ENCODE results near the gene VPS9D1. TPM values are rescaled to one million over a fixed set of nuclear protein-coding genes. Genes with fewer than 3 reads are reported as not detected.

Gene VPS9D1
- total and polyA plus RNA-seq, 10 of the 15 experiments (the other 5 are each of a cell fraction or from before 2014, with no cell fraction given) = 0.65 to 4.2 (median 1.1) TPM

GRCh38 chr16:89722392-89723278, 1.9 kb upstream of the VPS9D1 start (continued):
- TF ChIP-seq E2F8 (IDR thresholded peaks at IDR 0.05; ENCODE audit: low read depth, partially characterized antibody) (no peak), PBX3 (IDR thresholded peaks at IDR 0.05; ENCODE audit: insufficient replicate concordance, low read depth, low read length) (peak; percentile 37)

- ChIA-PET CTCF (no interaction called here), RAD21 (ENCODE audit: unreplicated experiment) (no interaction called here), POLR2A (no interaction called here), SMC1A (ENCODE audit: uncharacterized antibody, unreplicated experiment) (interaction anchor here (1.1 kb wide), 1 partner anchor 43 kb away, joined by 3 read pairs; no protein-coding TSS in a partner anchor)
- peak overlapping the region; percentile 75 for H3K9ac ChIP-seq (ENCODE audit: control insufficient read depth, insufficient read depth, low read length)
- peak overlapping the region; percentile 97 for H3K4me2 ChIP-seq (ENCODE audit: control insufficient read depth, insufficient read depth)
- ATAC-seq (peak; percentile 63), FAIRE-seq (no peak), DNase-seq (ENCODE audit: low read depth, low spot score) (no peak)
- peak overlapping the region; percentile 15; the same call in 1 of the 2 replicates for H2AFZ ChIP-seq (ENCODE audit: control insufficient read depth, low read depth, low read length)
- peak overlapping the region; percentile 55 for H3K27ac ChIP-seq (ENCODE audit: control insufficient read depth, insufficient read depth)
- H3K9me3 ChIP-seq (replicated peaks; ENCODE audit: control insufficient read depth, insufficient read depth, low read length) = no peaks in the 10 kb centered on the region
- H3K36me3 ChIP-seq (ENCODE audit: control insufficient read depth in 2 of 2, insufficient read depth in 2 of 2, low read length in 1 of 2) = peaks cover 7 to 11% of the 10 kb centered on the region in 2 experiments; a peak in 3 of 4 replicates
- peaks cover 31% of the 10 kb centered on the region for H3K4me1 ChIP-seq (ENCODE audit: control insufficient read depth, insufficient read depth, low read length)
- 1% methylated on average over 85 of the region's 112 CpGs for whole genome bisulfite sequencing (ENCODE audit: insufficient coverage, insufficient replicate concordance, low lambda C conversion rate, missing lambda C conversion rate)
- no peaks in the 10 kb centered on the region for H4K20me1 ChIP-seq (ENCODE audit: control insufficient read depth, insufficient read depth)
- H3K4me3 ChIP-seq = peak overlapping the region; percentile 93
- intact Hi-C loops (cut with micrococcal nuclease; ENCODE audit: unreplicated experiment) = loop anchor here (2.0 kb wide), 1 partner anchor 43 kb away; no protein-coding TSS in a partner anchor
- no peaks in the 10 kb centered on the region for H3K27me3 ChIP-seq (replicated peaks in 1 of 2; ENCODE audit: control insufficient read depth in 2 of 2, insufficient read depth in 2 of 2, low read length in 1 of 2)
- peaks cover 24% of the 10 kb centered on the region for H3K79me2 ChIP-seq (ENCODE audit: control insufficient read depth, insufficient read depth, low read length)
- in situ Hi-C loops (cut with MboI) = no loop called here
- no TSS peak for BruUV-seq (replicated peaks)
- TF ChIP-seq IKZF1 (conservative IDR thresholded peaks at IDR 0.05) = peak; percentile 67
- TF ChIP-seq BCL3 (IDR thresholded peaks at IDR 0.05; ENCODE audit: borderline replicate concordance, insufficient read depth, low read depth, low read length, poor library complexity, severe bottlenecking) = peak; percentile 44
- TF ChIP-seq BHLHE40 (IDR thresholded peaks at IDR 0.05; ENCODE audit: borderline replicate concordance in 1 of 2, low read depth in 2 of 2, low read length in 1 of 2) = peak; percentile 7 to 30; a peak in 1 of 4 replicates
- peak; percentile 71 for TF ChIP-seq RUNX3 (IDR thresholded peaks at IDR 0.05; ENCODE audit: low read length)
- peak; percentile 66 for TF ChIP-seq BACH1 (IDR thresholded peaks at IDR 0.05; ENCODE audit: borderline replicate concordance)
- TF ChIP-seq RAD51 (IDR thresholded peaks at IDR 0.05) = no peak
- peak in 1 of 2 experiments; percentile 46; a peak in 1 of 4 replicates for TF ChIP-seq ETV6 (conservative IDR thresholded peaks at IDR 0.05 in 1 of 2, IDR thresholded peaks at IDR 0.05 in 1 of 2; ENCODE audit: borderline replicate concordance in 1 of 2, low read depth in 1 of 2)
- peak; percentile 41 for TF ChIP-seq LARP7 (IDR thresholded peaks at IDR 0.05)
- 0 out of 2 replicates have a peak, but pooled peaks have one; percentile 47 for TF ChIP-seq CHD2 (IDR thresholded peaks at IDR 0.05; ENCODE audit: borderline replicate concordance, low read depth, low read length)
- peak; percentile 91; the same call in 1 of the 2 replicates for TF ChIP-seq GATAD2B (conservative IDR thresholded peaks at IDR 0.05; ENCODE audit: low read depth)
- TF ChIP-seq POLR2A (IDR thresholded peaks at IDR 0.05; ENCODE audit: low read depth, low read length) = peak; percentile 3; the same call in 1 of the 2 replicates
Observed at GRCh38 chr16:89721546-89722391, 1.1 kb upstream of the VPS9D1 start.

Data from GM12878 (cell line).